Umbilical cord (tissue), 2 donors: Measurements from ENCODE around the gene MUC12. TPM values are rescaled to one million over a fixed set of nuclear protein-coding genes. Genes with fewer than 3 reads are reported as not detected.

Source experiments
- DNase-seq: peaks from one replicate; pipeline ENCODE4 v3.0.0-alpha.2; 2015; ENCODE audit warnings: low spot score
- total RNA-seq: library from RNA; depleted of rRNA; stranded (reverse); fragments of >200 nt; gene quantifications from one replicate; pipeline ENCODE4 v1.2.3, GENCODE V29; 2014; ENCODE audit warnings: low replicate concordance; ENCODE audit not compliant: insufficient read depth

MUC12 gene
- total RNA-seq, 1 donor from 2014 or later, result 2.9 TPM

GRCh38 chr7:101066141-101066832 is 96.9 kb downstream of the MUC12 start:
- peak; percentile 76 for DNase-seq

- DNase-seq, result no peak
Measured at GRCh38 chr7:101066833-101067177, 97.4 kb downstream of the MUC12 start.

- DNase-seq, result no peak
Measured at GRCh38 chr7:101068401-101068800, 99.0 kb downstream of the MUC12 start.

Other genes with a start within 250 kb of the MUC12 start
- gene EPO, start 249.1 kb upstream of the MUC12 start, total RNA-seq, result not detected
- not detected for gene ZAN, start 236.0 kb upstream of the MUC12 start, total RNA-seq
- 97.3 TPM for gene EPHB4, start 142.0 kb upstream of the MUC12 start, total RNA-seq
- 20.7 TPM for gene SLC12A9, start 116.9 kb upstream of the MUC12 start, total RNA-seq
- gene TRIP6, start 102.2 kb upstream of the MUC12 start, total RNA-seq, result 45.5 TPM
- gene SRRT, start 94.5 kb upstream of the MUC12 start, total RNA-seq, result 15.6 TPM
- 3.1 TPM for gene UFSP1, start 79.8 kb upstream of the MUC12 start, total RNA-seq
- gene ACHE, start 73.7 kb upstream of the MUC12 start, total RNA-seq, result not detected
- 2.2 TPM for gene MUC3A, start 20.0 kb upstream of the MUC12 start, total RNA-seq
- 1.7 TPM for gene MUC17, start 50.5 kb downstream of the MUC12 start, total RNA-seq
- gene TRIM56, start 115.9 kb downstream of the MUC12 start, total RNA-seq, result 22.4 TPM
- gene SERPINE1, start 157.5 kb downstream of the MUC12 start, total RNA-seq, result 152 TPM
- gene AP1S1, start 184.9 kb downstream of the MUC12 start, total RNA-seq, result 43.6 TPM
- gene VGF, start 196.0 kb downstream of the MUC12 start, total RNA-seq, result not detected
- gene NAT16, start 210.7 kb downstream of the MUC12 start, total RNA-seq, result 1.2 TPM
- 3.9 TPM for gene MOGAT3, start 231.5 kb downstream of the MUC12 start, total RNA-seq
- 32.7 TPM for gene PLOD3, start 248.0 kb downstream of the MUC12 start, total RNA-seq
- 56.3 TPM for gene ZNHIT1, start 248.6 kb downstream of the MUC12 start, total RNA-seq